ENCODE measurements around the gene CATSPER3. TPM values are rescaled to one million over a fixed set of nuclear protein-coding genes. Genes with fewer than 3 reads are reported as not detected.

The CATSPER3 gene
- total RNA-seq, 1 experiment from 2014 or later, result 0.50 TPM

DNA sequence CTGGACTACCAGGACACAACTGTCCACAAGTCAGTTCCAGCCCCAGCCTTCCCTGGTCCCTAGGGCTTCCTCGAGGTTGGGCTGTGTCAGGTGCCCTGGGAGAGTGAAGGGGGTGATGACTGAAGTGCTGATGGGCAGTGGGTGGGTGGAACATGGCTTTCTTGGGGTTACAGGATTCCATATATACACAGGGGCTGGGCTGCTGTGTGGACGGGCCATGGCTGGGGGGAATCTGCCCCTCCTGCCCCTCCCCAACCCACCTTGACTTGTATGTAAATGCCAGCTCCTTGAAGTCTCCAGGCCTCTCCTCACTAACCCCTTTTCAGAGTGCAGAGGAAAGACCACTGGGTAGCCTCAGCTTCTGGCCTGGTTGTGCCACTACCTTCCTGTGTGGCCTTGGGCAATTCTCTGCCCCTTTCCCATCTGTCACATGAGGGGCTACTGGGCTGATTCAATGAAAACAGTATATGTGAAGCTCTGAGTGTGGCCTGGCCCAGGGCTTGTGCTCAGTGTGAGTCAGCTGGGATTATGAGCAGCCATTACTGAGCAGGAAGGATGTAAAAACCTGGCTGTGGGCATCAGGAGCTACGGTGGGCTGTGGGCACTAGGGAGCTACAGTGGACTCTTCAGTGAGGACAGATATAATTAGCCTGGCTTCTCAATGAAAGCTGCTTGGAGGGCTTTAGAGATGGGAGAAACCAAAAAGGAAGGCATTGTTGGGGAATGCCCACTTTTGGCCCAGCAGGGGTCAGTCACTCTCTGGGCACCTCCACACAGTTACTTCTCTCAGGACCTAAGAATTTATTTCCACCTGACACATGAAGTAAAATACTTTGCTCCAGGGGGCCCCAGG, 43.0 kb downstream of the CATSPER3 start:
- H3K23me2 ChIP-seq (ENCODE audit: insufficient read length, low read depth, low read length, poor library complexity, severe bottlenecking), result no peaks in the 10 kb centered on the region
- H3T11ph ChIP-seq (ENCODE audit: low read length), result no peak overlapping the region
- no peaks in the 10 kb centered on the region for H3K79me2 ChIP-seq (ENCODE audit: insufficient read depth, low read length)
- H2BK5ac ChIP-seq (ENCODE audit: insufficient read length, low read length), result no peak overlapping the region
- no peak overlapping the region for H3K18ac ChIP-seq (ENCODE audit: insufficient read length, low read depth, low read length)
- no peaks in the 10 kb centered on the region for H3K9me3 ChIP-seq (ENCODE audit: control insufficient read depth, low read depth, low read length)
- H2AFZ ChIP-seq (ENCODE audit: low read length), result no peak overlapping the region
- no peak overlapping the region for H3K23ac ChIP-seq (ENCODE audit: insufficient read length, low read depth, low read length)
- no peak overlapping the region for H2AK5ac ChIP-seq (ENCODE audit: insufficient read length, low read length)
- H3K27ac Mint-ChIP-seq, result no peak overlapping the region
- no peak overlapping the region for H2BK20ac ChIP-seq (ENCODE audit: low read depth, low read length, poor library complexity, severe bottlenecking)
- no peaks in the 10 kb centered on the region; a peak in 1 of 7 replicates for H3K36me3 Mint-ChIP-seq (ENCODE audit: insufficient read depth in 1 of 3, low read depth in 3 of 3)
- no peaks in the 10 kb centered on the region for H3K79me1 ChIP-seq (ENCODE audit: insufficient read depth, low read depth, low read length, poor library complexity, severe bottlenecking)
- H2BK15ac ChIP-seq (ENCODE audit: low read depth, low read length), result no peak overlapping the region
- no peaks in the 10 kb centered on the region for H4K20me1 ChIP-seq (ENCODE audit: control insufficient read depth, insufficient read depth, insufficient read length)
- H3K4me2 ChIP-seq (ENCODE audit: insufficient read depth, insufficient read length, low read length), result no peak overlapping the region
- no peak overlapping the region for H4K5ac ChIP-seq (ENCODE audit: insufficient read length, low read depth, low read length)
- H3K4me1 Mint-ChIP-seq, result 0 out of 4 replicates have a peak, but pooled peaks cover 0 to 3% of the 10 kb centered on the region in 2 experiments
- DNase-seq, result no peak
- no peaks in the 10 kb centered on the region for H3K27me3 ChIP-seq (ENCODE audit: insufficient read depth, low read length)
- no peak for TF ChIP-seq CTCF (conservative IDR thresholded peaks at IDR 0.05)
- H3K9me3 Mint-ChIP-seq, result no peaks in the 10 kb centered on the region
- no CpG with 5 or more reads among the region's 3 CpGs for WGBS (ENCODE audit: extremely low coverage, insufficient read length, low lambda C conversion rate)
- no peak overlapping the region for H4K91ac ChIP-seq (ENCODE audit: insufficient read length, low read depth, low read length)
- H3K4me3 Mint-ChIP-seq, result no peak overlapping the region
- H3K27me3 Mint-ChIP-seq (ENCODE audit: low read depth), result peaks cover 26% of the 10 kb centered on the region
- H3K14ac ChIP-seq (ENCODE audit: insufficient read depth, low read length), result no peak overlapping the region
- H2BK120ac ChIP-seq (ENCODE audit: low read depth, low read length, poor library complexity, severe bottlenecking), result no peak overlapping the region
- H3K4ac ChIP-seq (ENCODE audit: low read depth, low read length), result no peak overlapping the region
- H3K9ac ChIP-seq (ENCODE audit: extremely low read depth, insufficient read length, low read length), result no peak overlapping the region
- H3K27ac ChIP-seq (ENCODE audit: insufficient read length, low read depth, low read length), result no peak overlapping the region
- no peak overlapping the region for H2BK12ac ChIP-seq (ENCODE audit: insufficient read length, low read depth, low read length)
- H4K8ac ChIP-seq (replicated peaks; ENCODE audit: insufficient read length, low read depth, low read length), result no peak overlapping the region
- no peaks in the 10 kb centered on the region for H3K4me1 ChIP-seq (ENCODE audit: insufficient read depth, low read length)
- no peak overlapping the region for H3K56ac ChIP-seq (ENCODE audit: insufficient read length, low read depth, low read length)

All from H9 (cell line).